HG03135 (cell line): ENCODE data around the gene ANKRD60.

ENCODE experiments used
- ATAC-seq: cut with Tn5 transposase; IDR thresholded peaks from one replicate; pipeline ENCODE4 v1.9.1; 2021; ENCODE audit warnings: mild to moderate bottlenecking, moderate library complexity; ENCODE audit not compliant: unreplicated experiment

Gene ANKRD60

DNA sequence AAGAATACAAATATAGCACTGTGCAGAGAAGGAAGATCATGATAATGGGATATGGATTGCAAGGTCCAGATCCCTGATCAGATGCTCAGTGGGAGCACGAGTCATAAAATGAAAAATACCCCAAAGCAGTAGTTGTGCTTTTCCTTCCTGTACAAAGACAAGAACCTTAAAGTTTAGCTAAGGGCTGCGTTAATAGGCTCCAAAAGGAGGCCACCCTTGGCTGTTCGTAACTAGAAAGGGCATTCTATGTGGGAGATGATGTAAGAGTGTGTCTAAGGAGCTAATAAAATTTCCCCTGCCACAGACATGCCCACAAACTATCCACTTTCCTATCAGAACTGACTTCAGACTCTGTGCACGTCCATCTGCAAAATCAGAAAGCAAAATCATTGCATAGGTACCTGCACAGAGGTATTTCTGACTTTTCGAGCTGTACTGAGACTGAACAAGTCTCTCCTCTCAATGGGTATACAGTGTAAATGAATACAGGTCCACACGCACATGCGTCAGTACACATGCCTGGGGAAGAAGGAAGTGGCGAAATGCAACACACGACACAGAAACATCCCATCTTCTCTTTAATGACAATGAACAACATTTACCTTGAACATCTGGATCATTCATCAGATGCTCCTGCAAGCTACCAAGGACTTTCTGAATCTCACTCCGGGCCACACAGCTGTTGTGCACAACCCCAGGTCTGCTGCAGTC, 16.9 kb upstream of the ANKRD60 start:
- no peak for ATAC-seq

DNA sequence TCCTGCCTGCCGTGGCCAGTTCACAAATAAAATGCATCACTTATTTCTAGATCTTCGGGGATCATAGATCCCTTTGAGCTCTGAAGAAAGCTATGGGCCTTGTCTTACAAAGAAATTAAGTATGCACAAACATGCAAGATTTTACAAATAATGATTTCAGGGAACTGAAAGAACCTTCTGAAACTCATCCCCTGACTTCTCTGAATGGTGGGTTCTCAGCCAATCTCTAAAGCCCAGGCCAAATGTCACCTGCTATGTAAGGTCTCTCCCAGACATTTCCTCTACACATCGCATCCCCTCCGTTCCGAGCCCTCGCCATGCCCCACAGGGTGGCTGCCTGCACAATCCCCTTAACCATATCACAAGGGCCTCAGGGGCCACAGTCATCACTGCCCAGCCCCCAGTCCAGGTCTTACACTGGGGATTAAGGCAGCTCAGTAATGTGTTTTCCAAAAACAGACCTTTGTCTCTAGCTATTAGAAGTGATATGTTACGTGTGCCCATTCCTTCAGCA, 16.1 kb upstream of the ANKRD60 start:
- no peak for ATAC-seq

DNA sequence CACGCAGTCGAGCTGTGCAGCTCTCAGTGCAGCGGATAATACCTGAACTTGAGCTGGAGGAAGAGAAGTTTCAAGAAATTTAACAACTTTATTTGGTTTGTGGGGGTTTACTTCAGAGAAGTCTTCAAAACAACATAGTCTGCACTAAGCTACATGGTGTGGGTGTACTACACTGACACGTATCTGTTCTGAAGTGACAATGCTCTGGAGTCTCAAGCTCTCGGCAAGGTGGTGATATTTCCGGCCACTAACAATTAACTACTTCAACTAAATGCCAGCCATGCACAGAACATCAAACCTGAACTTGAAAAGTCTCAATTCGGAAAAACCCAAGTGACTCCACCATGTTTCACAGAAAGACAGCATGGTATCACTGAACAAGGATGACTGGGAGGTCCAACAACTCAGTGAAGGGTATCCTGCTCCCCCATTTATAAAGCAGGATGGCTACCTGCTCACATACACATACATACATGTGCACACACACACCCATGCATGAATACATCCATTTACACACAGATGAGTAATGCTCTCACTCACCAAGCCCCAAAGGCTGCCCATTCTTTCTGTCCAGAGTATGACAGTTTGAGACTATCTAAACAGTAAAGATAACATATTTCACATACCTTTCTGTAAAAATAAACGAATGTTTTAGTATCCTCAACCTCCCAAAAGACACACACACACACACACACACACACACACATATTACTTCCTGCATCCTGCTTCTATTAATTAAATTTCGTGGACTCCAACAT, 15.4 kb upstream of the ANKRD60 start:
- no peak for ATAC-seq

DNA sequence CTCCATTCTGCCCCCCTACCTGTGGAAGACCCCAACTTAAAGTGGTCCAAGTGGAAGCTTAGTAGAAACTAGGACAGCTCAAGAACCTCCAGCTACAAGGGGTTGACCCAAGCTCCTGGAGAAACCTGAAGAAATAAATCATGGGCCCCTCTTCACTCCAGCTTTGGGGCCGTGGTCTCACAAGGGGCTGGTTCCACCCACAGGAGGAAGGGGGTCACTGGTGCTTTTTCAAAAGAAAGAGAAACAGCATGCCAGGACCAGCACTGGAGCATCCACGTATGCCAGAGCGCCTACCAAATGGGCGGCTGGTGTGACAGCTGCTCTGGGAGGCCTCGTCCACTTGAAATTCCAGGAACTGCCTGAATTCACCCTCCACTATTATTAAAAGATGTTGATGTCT, 14.4 kb upstream of the ANKRD60 start:
- ATAC-seq = no peak

DNA sequence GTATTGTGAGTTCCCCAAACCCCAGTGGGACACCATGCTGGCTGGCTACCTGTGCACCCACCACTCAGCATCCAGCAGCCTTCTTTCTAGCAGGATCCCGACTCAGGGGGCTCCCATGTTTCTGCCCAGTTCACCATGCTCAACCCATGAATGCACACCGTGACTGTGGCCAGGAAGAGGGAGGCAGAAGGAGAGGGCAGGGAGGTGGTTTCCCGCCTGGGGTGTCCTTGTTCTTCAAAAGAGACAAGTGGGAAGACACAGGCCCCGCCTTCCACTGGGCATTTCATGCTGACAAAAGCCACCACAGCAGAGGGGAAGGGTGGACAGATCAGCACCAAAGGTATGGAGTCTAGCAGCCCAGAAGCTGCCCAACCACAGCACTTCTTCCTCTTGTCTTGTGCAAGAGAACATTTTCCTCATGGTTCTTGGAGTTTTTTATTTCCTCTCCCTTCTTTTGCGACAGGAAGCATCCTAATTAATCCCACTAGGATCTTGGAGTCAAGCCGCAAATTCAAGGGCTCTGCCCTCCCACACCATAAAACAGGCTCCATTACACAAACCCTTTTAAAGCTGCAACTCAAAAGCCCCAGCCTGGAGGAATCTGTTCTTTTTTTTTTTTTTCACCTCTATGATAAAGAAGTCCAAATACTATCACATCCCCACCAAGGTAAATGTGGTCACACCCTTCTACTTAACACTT, 13.5 kb upstream of the ANKRD60 start:
- ATAC-seq = no peak

DNA sequence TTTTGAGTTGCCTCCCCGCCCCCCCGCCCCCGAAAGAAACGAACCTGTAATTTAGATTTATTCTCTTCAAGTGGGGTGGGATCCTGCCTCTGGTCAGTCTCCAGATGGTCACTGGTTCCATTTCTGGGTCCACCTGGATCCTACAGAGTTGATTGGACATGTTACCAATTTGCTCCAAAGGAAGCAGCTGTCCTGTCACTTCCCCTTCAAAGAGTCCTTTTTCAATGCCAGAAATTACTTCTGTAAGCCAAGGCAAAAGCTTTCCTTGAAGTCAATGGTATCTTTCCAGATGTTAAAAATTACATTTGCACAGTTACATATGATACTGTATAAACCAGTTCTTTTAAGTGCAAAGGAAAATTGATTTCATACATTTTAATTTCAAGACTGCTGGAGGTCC, 12.0 kb upstream of the ANKRD60 start:
- no peak for ATAC-seq

DNA sequence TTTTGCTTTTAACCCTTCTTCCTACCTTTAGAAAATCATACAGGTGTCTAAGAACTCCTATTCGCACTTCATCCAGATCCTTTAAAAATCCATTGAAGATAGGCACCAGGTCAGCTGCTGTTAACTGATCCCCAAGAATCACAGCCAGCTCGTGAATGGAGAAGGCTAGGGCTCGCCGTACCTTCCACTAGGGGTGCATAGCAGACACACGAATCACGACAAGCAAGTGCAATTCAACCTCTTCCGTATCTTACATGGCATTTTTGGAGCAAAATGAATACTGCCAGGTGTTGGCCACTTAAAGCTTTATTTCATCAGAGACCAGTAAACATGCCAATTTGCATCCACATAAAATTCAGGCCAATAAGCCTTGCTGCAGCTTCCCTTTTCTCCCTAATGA, 10.8 kb upstream of the ANKRD60 start:
- ATAC-seq = no peak

DNA sequence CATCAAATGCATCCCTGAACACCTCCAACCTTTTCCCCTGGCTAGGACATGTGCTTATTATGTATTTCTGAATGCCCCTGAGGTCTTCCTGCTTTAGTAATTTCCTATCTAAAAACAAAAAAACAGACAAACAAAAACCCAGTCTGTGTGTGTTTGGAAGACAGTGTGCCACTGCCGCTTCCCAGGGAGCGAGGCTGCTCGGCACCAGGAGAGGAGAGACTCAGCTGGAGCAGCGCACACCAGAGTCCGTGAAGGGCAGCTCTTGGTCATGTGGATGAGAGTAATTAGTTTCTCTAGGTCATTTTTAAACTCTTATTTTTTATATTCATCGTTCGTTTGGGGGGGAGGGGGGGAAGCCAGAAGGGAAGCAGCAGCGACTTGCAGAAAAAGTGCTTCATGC, 10.0 kb upstream of the ANKRD60 start:
- no peak for ATAC-seq

DNA sequence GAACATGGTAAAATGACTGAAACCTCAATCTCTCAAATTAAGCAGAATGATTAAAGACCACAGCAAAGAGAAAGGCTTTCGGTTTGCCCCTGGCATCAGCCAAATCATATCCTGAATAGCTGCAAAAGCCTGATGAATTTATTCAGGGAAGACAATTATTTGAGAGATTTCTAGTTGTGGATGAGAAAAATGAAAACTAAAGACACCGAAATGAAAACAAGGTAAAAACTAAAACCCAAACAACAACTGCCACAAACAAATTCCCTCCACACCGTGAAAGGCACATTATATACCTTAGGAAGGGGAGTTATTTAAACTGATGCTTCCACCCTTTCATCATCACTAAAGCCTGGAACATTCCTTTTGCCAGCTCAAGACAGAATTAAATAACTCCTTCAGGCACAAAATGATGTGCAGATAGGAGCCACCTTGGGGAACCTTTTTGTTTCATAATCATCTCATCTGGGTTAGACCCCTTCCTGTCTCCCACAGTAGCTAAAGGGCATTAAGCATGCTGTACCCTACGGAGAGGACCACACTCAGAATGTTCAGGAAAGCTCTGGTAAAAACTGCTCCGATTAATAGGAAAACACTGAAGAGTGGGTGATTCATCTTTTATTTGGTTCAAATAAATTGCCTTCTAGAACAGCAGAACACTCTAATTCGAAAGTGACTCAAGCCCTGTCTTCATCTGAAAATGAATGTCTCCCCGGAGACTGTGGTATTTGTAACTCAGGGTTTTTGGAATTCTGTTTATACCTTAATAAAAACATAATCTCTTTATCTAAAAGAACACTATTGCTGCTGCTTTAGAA, 9.1 kb upstream of the ANKRD60 start:
- ATAC-seq = no peak

DNA sequence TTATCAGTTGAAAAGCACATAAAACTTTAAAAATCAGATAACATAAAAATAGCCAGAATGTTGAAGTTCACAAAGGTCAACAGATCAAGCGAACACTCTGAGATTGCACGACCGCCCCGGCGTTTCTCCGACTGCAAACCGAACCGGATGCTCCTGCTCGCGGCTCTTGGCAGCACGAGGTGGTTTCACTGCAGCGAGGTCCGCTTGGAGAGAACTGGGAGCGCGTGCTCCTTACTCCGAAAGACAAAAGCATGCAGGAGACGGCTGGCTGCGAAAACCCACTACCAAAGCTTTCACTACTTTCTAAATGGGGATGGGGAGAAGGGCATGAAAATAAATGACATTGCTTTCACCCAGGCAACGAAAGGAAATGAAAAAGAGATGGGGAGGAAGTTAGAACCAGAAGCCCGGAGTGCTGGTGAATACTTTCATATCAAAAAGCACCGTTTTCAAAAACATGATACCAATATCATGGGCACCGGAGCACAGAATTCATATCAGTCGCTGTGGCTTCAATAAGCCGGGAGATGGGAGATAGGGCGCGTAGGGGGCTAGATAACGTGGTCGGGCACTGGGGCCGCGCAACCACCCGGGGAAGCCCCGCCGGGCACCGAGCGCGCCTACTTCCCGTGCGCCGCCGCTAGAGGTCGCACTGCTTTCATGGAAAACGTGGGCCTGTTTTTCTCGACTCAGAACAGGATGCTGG, 8.3 kb upstream of the ANKRD60 start:
- ATAC-seq = no peak

DNA sequence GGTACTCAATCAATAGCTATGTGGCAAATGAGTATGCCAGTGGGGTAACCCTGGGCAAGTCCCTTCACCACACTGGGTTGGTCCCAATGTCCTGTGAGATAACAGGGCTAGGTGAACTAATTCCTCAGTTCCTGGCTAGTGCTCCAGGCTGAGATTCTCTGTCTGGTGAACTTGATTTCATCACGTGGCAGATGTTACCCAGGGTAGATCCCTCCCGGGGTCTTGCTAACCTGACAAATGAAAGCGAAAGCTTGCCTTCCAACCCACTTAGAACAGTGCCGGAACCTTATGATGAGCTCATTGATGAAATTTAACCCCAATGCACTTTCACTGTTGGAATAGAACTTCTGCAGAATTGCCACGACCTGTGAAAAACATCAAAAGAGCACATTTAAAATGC, 6.6 kb upstream of the ANKRD60 start:
- no peak for ATAC-seq

DNA sequence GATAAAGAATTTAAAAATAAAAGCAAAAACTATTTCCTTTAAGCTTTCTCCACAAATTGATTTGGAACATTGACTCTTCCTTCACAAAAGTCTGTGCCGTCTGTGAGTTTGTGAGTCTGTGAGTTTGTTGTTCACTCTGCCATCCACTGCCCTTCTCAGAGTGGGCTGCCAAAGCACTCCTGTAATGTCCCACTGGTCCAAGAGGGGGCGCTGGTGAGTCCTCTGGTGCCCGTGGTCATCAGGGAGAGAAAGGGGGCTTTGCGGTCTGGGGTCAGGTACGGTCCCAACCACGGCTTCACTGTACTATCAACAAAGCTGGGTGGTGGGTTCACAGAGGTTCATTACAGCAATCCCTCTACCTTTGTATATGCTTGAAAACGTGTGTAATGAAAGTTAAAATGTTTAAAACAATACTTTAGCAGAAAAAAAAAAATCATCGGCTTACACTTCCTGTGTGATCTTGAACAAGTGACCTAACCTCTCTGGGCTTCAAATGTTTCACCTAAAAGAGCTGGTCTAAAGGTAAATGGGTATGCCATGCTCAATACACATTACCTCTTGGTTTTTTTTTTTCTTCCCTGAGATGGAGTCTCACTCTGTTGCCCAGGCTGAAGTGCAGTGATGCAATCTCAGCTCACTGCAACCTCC, 5.6 kb upstream of the ANKRD60 start:
- ATAC-seq = no peak

DNA sequence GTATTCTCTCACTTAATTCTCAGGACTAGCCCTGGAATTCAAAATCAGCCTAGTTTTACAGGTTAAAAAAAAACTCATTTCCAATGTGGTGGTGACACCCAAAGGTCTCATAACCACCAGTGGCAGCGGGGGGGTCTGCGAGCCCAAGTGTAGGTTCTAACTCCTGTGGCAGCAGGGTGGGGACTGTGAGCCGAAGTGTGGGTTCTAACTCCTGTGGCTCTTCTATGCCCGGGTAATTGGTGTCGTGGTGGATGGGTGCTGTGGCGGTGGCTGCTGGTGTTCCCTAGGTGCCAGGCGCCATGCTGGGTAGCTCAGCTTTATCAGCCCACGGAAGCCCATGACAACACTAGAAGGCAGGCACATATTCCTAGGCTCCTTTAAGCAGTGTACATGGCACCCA, 4.9 kb upstream of the ANKRD60 start:
- ATAC-seq = no peak

DNA sequence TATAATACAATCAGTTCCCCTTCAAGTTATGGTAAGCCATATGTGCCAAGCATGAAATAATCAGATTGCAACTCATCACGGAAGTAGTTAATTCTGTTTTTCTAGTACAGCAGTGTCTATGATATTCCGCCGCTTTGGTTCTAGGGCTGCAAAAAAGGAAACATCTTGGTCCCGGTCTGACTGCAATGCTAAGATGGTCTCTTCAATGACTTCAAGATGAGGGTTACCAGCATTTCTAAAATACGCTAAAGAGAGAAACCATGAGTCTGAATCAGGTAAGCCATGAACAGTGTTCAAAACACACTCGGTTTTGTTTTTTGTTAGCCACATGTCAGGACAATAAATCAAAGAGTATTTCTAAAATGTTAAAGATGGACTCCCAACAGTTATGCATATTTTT, 3.2 kb upstream of the ANKRD60 start:
- ATAC-seq = no peak

DNA sequence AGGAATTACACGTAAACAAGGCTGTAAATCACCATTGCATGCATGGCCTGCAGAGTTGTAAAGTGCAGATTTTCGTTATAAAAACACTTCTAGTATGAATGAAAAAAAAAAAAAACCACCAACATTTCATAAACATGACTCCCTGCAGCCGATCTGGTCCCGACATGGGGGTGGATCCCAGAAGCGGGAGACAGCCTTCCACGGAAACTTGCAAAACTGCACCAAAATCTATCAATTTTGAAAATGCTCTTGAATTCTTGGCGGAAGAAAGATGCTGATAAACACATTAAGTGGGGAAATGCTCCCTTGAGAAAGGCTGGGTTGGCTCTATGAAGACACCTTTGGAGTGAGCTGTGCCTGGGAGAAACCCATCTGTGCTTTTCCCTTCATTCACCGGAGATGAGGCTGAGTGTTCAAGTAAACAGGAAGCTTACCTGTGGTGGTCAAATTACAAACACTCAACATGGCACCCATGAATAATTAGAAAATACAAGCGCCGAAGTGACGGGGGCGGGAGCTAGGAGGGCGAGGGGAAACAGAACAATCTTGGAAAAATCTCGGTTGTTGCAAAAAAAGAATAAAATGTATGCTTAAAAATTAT, 845 bp upstream of the ANKRD60 start:
- ATAC-seq = no peak

DNA sequence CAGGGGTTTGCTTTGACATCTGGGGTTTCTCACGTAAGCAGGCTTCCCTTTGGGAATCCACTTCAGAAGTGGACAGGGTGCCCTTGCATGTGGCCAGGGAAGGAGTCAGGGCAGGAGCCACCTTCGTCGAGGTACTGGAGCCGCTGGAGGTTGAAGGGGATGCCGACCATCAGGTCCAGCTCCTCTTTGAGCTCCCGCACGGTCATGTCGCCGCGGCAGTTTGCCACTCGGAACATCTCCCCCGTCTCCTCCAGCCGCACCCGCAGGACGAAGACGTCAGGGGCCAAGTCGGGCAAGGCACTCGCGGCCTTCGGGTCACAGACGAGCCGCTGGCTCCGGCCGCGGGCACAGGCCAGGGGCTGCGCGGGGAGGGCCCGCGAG, 360 bp downstream of the ANKRD60 start:
- no peak for ATAC-seq

DNA sequence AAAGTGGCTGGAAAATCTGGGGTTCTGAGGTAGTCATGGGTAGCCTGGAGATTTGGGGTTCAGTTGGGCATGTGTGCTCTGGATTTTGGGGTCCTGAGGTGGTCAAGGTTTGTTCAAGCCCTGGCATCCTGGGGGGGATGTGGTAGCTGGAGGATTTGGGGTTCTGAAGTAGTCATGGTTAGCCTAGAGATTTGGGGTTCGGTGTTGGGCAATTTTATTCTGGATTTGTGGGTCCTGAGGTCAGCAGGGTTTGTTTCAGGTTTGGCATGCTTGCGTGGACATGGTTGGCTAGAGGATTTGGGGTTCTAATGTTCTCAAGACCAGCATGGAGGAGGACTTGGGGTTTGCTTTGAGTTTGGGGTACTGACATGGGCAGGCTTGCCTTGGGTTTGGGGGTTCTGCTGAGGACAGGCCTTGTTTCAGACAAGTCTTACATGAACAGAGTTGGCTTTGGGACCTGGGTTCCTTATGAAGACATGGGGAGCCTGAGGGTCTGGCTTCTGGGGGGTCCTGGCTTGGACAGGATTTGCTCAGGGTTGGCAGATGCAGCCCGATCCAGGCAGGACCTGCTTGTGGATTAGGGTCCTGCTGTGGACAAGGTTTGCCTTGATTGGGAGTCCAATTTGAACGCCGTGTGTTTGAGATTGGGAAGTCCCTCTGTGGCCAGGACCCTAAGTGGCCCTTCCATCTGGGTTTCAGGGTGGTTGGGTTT, 906 bp downstream of the ANKRD60 start:
- ATAC-seq = no peak

DNA sequence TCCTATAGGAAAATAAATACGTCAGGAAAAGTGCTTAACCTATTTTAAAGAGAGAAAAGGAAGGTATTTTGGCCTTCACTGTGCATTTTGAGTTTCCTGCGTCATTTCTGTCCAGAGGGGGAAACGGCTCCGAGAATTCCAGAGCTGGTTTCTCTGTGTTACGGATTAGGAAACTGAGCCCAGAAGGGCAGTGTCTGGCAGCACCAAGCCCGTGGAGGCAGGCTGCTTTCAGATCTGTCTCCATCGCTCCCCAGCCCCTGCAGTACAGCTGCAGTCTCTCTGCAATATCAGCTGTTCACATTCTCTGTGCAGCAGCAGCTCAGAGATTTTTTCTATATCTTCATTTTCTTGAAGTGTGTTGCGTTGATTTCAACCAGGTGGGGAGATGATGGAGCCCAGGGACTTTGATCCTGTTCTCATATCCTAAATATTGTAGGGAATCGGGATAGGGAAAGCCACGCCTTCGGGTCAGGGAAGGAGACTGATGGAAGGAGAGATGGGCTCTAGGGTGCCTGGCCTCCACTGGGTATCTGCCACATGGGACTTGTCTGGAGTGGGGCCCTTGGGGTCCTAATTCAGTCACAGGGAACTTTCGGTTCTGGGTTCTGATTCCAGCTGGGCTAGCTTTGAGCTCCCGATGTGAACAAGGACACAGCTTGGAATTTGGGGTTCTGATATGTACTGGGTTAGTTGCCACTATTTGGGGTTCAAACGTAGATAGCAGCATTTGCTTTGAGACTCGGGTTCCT, 2.8 kb downstream of the ANKRD60 start:
- no peak for ATAC-seq
